Peyer's patch (tissue), 4 donors: Measurements from ENCODE around the gene ZNF609. TPM values are rescaled to one million over a fixed set of nuclear protein-coding genes. Genes with fewer than 3 reads are reported as not detected.

ENCODE experiments used
- DNase-seq, 3 donors: peaks; one replicate each; pipeline ENCODE4 v3.0.0-alpha.2; 2017 to 2019
- H3K27ac ChIP-seq, 4 donors: fragments of 200-600 bp; sonication (generic); one replicate each; pipeline ENCODE4 v1.5.1; 2016 to 2019
- H3K27me3 ChIP-seq, 2 donors: fragments of 200-600 bp; sonication (generic); one replicate each; pipeline ENCODE4 v1.5.1; 2019
- H3K36me3 ChIP-seq, 3 donors: fragments of 200-600 bp; sonication (generic); one replicate each; pipeline ENCODE4 v1.5.1; 2016 to 2019
- H3K4me1 ChIP-seq, 4 donors: fragments of 200-600 bp; sonication (generic); one replicate each; pipeline ENCODE4 v1.5.1; 2016 to 2019
- H3K4me3 ChIP-seq, 4 donors: fragments of 200-600 bp; sonication (generic); 1 replicate in 3 of 4; 2 replicates in 1 of 4; pipeline ENCODE4 v1.5.1; 2016 to 2019; ENCODE audit warnings: mild to moderate bottlenecking in 1 of 4
- H3K9me3 ChIP-seq, 4 donors: fragments of 200-600 bp; sonication (generic); one replicate each; pipeline ENCODE4 v1.5.1; 2016 to 2019; ENCODE audit warnings: mild to moderate bottlenecking in 1 of 4
- POLR2A ChIP-seq, 2 donors: fragments of 450-650 bp; IDR thresholded peaks; one replicate each; pipeline ENCODE4 v1.5.1; 2017; ENCODE audit warnings: antibody characterized with exemption in 2 of 2, mild to moderate bottlenecking in 2 of 2, moderate library complexity in 2 of 2
- total RNA-seq, 4 donors: library from RNA; depleted of rRNA; stranded (reverse); fragments of >200 nt; gene quantifications; one replicate each; pipeline ENCODE4 v1.1.0, GENCODE V29; 2016
- TF ChIP-seq, protein P1 (sequence below), 6 experiments: fragments of 450-650 bp in 4 of 6; fragments of 200-600 bp in 2 of 6; sonication (generic) in 1 of 6; IDR thresholded peaks; one replicate each; pipeline ENCODE4 v1.5.1; 2017 to 2019; ENCODE audit warnings: antibody characterized with exemption in 6 of 6, mild to moderate bottlenecking in 3 of 6, moderate library complexity in 1 of 6

The ZNF609 gene
- total RNA-seq, 4 donors from 2014 or later = 22.1 to 57.8 (median 36.0) TPM

DNA sequence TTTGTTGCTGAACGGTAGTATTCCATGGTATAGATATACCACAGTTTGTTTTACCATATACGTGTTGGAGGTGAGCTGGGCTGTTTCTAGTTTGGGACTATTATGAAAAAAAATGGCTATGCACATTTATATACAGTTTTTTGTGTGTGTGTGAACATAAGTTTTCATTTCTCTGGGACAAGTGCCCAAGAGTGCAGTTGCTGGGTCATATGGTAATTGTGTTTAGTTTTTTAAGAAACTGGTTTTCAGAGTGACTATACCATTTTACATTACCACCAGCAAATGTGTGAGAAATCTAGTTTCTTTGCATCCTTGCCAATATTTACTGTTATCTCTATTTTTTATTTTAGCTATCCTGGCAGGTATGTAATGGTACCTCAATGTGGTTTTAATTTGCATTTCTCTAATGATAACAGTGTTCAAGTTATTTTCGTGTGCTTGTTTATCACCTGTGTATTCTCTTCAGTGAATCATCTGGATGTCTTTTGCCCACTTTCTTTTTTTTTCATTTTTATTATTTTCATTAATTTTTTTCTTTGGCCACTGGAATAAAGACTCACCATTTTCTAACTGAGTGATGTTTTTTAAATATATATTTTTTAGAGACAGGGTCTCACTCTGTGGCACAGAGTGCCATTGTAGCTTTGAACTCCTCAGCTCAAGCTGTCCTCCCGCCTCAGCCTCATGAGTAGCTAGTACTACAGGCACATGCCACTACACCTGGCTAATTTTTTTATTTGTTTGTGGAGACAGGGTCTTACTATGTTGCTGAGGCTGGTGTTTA lies 75.3 kb downstream of the ZNF609 start:
- no peak for DNase-seq
- Histone ChIP-seq H3K36me3 (no peaks in the 10 kb centered on the region), H3K4me3 (no peak overlapping the region), H3K4me1 (peaks cover 0 to 7% (median 0%) of the 10 kb centered on the region in 4 donors), H3K27me3 (no peaks in the 10 kb centered on the region), H3K27ac (no peak overlapping the region), H3K9me3 (no peaks in the 10 kb centered on the region)
- TF ChIP-seq, protein P1, sequence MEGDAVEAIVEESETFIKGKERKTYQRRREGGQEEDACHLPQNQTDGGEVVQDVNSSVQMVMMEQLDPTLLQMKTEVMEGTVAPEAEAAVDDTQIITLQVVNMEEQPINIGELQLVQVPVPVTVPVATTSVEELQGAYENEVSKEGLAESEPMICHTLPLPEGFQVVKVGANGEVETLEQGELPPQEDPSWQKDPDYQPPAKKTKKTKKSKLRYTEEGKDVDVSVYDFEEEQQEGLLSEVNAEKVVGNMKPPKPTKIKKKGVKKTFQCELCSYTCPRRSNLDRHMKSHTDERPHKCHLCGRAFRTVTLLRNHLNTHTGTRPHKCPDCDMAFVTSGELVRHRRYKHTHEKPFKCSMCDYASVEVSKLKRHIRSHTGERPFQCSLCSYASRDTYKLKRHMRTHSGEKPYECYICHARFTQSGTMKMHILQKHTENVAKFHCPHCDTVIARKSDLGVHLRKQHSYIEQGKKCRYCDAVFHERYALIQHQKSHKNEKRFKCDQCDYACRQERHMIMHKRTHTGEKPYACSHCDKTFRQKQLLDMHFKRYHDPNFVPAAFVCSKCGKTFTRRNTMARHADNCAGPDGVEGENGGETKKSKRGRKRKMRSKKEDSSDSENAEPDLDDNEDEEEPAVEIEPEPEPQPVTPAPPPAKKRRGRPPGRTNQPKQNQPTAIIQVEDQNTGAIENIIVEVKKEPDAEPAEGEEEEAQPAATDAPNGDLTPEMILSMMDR (IDR thresholded peaks at IDR 0.05) = no peak
- no peak for TF ChIP-seq POLR2A (IDR thresholded peaks at IDR 0.05)

DNA sequence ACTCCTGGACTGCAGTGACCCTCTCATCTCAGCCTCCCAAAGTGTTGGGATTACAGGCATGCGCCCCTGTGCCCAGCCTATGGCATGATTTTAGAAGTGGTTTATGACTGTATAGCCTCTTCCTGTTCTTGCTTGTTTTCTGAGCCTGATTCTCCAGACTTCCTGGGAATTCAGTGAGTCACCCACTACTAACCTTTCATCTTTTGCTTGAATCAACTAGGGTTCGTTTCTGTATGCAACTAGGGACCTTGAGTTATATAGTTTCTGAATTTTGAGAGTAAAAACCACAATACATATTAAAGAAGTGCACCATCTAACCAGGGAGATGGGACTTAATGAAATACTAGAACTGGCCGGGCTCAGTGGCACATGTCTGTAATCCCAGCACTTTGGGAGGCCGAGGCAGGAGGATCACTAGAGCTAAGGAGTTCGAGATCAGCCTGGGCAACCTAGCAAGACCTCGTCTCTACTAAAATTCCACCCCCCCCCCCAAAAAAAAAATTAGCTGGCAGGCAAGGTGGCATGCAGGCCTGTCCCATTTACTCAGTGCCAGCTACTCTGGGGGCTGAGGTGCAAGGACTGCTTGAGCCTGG lies 76.0 kb downstream of the ZNF609 start:
- Histone ChIP-seq H3K36me3 (no peaks in the 10 kb centered on the region), H3K4me3 (no peak overlapping the region), H3K4me1 (peaks cover 0 to 7% (median 0%) of the 10 kb centered on the region in 4 donors), H3K27ac (no peak overlapping the region), H3K9me3 (no peaks in the 10 kb centered on the region), H3K27me3 (no peaks in the 10 kb centered on the region)
- no peak for TF ChIP-seq POLR2A (IDR thresholded peaks at IDR 0.05)
- TF ChIP-seq, protein P1 (IDR thresholded peaks at IDR 0.05) = no peak
- DNase-seq = no peak

DNA sequence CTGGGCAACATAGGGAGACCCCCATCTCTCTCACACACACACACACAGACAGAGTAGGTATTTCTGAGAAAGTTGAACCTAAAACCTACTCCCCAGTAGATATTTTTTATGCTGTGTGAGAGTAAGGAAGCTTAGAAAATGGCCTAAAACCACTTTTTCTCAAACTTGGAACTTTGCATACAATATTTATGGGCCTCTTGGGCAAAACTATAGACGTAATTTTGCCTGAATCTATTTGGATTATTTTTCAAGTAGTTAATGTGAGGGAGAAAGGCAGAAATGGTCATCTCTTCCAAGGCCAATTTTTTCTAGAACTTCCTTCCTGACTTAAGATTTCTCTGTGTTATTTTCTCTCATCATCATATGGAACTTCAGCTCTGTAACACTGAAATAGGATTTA lies 81.7 kb downstream of the ZNF609 start:
- DNase-seq = no peak
- no peak for TF ChIP-seq POLR2A (IDR thresholded peaks at IDR 0.05)
- TF ChIP-seq, protein P1 (IDR thresholded peaks at IDR 0.05) = no peak
- no peaks in the 10 kb centered on the region for H3K36me3 ChIP-seq

DNA sequence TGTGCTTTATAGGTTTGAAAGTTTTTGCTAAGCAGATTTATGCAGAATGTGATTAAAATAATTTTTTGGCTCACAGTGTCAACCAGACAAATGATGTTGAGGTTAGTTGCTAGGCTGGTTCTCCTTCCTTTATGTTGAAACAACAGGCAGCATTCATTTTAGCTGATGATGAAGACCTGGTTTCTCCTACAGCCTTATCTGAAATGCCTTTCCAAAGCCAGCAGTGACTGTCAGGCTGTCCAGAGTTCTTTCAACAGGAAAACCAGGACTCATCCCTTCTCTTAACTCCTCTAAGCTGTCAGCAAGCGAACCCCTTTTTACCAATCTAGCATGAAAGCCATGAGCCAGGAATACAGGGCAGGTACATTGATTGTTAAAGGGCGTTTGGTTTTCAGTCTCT lies 84.1 kb downstream of the ZNF609 start:
- no peak for DNase-seq
- H3K27me3 ChIP-seq = no peaks in the 10 kb centered on the region
- H3K4me3 ChIP-seq = no peak overlapping the region
- H3K27ac ChIP-seq = no peak overlapping the region
- H3K4me1 ChIP-seq = no peaks in the 10 kb centered on the region
- H3K9me3 ChIP-seq = no peaks in the 10 kb centered on the region
- TF ChIP-seq, protein P1 (IDR thresholded peaks at IDR 0.05) = no peak
- no peak for TF ChIP-seq POLR2A (IDR thresholded peaks at IDR 0.05)
- H3K36me3 ChIP-seq = no peaks in the 10 kb centered on the region

More for the DNA sequence above, 81.7 kb downstream of the ZNF609 start:
- H3K27ac ChIP-seq = no peak overlapping the region
- H3K4me3 ChIP-seq = no peak overlapping the region
- H3K4me1 ChIP-seq = no peaks in the 10 kb centered on the region
- no peaks in the 10 kb centered on the region for H3K27me3 ChIP-seq
- H3K9me3 ChIP-seq = no peaks in the 10 kb centered on the region

DNA sequence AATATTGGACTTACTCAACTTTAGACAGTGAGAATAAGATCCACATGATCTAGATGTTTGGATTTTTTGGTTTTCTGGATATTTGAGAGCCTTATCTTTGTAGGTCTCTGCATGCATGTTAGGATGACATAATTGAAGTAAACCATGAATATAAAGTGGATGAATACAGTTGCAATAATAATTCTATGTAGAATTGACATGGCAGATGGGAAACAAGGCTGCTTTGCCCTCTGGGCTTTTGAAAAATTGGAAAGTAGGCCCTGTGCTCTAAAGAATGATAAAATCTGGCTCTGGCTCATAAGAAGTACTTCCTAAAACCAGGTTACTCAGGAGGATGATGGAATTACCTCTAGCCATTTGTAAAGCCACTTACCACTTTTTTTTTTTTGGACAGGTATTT lies 86.9 kb downstream of the ZNF609 start:
- Histone ChIP-seq H3K36me3 (no peaks in the 10 kb centered on the region), H3K9me3 (no peaks in the 10 kb centered on the region), H3K4me3 (no peak overlapping the region), H3K27ac (no peak overlapping the region), H3K4me1 (no peaks in the 10 kb centered on the region), H3K27me3 (no peaks in the 10 kb centered on the region)
- TF ChIP-seq, protein P1 (IDR thresholded peaks at IDR 0.05) = no peak
- TF ChIP-seq POLR2A (IDR thresholded peaks at IDR 0.05) = no peak
- DNase-seq = no peak
